Measurements from ENCODE around the gene LRP8.
A peak's percentile ranks its signal among the peaks of the same experiment; 100 is the strongest.
"Not testable (repeated sequence)": the region's sequence is repeated elsewhere in the genome, so short reads cannot be mapped to it uniquely, and the experiment has no call there.

The LRP8 gene

DNA sequence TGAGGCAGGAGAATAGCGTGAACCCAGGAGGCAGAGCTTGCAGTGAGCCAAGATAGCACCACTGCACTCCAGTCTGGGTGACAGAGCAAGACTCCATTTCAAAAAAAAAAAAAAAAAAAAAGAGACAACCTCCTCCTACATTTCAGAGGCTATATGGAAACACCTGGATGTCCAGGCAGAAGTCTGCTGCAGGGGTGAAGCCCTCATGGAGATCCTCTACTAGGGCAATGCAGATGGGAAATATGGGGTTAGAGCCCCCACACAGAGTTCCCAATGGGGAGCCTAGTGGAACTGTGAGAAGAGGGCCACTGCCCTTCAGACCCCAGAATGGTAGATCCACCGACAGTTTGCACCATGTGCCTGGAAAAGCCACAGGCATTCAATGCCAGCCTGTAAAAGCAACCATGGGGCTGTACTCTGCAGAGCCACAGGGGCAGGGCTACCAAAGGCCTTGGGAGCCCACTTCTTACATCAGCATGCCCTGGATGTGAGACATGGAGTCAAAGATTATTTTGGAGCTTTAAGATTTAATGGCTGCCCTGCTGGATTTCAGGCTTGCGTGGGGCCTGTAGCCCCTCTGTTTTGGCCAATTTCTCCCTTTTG is 121.7 kb downstream of the LRP8 start:
- not testable (repeated sequence) for FAIRE-seq

DNA sequence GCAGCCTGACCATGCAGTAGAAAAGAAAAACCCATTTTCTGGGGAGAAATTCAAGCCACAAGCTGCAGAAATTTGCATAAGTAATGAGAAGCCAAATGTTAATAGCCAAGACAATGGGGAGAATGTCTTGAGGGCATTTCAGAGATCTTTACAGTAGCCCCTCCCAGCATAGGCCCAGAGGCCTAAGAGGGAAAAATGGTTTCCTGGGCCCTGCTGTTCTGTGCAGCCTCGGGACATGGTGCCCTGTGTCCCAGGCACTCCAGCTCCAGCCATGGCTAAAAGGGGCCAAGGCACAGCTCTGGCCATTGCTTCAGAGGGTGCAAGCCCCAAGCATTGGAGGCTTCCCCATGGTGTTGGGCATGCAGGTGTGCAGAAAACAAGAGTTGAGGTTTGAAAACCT is 122.4 kb downstream of the LRP8 start:
- FAIRE-seq: not testable (repeated sequence)

DNA sequence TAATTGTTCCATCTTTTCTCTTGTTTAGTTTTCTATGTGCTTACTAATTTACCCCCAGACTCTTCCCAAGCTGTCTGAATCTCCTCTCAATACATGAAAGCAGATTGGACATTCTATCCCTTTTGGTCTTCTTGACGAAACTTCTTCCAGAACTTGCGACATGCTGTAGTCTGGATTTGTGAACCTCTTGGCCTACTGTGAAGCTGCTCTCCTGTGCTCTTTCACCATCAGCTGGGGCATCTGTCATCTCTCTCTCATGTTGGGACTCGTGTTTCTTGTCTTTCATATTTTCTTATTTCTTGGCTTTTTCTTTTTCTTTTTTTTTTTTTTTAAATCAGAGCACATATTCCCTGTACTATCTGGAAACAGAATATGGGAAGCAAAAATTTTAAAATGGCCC is 124.4 kb downstream of the LRP8 start:
- no peak for FAIRE-seq

DNA sequence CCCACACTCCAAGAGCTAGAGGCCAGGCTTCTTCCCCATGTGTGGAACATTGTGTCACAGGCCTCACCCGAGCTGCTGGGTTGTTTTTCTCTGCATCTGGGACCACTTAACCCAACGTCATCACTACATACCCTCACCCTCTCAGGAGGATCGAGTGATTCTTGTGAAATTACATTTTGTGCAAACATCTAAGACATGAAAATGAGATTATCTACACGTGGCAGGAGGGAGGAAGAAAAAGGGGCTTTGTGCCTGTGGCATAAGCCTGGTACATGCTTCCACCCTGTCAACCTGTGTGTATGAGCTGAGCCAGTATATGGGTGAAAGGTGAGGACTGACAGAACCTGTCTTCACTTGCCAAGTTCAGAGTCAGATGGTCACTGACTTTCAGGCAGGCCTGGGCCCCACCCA is 129.6 kb downstream of the LRP8 start:
- FAIRE-seq: no peak

DNA sequence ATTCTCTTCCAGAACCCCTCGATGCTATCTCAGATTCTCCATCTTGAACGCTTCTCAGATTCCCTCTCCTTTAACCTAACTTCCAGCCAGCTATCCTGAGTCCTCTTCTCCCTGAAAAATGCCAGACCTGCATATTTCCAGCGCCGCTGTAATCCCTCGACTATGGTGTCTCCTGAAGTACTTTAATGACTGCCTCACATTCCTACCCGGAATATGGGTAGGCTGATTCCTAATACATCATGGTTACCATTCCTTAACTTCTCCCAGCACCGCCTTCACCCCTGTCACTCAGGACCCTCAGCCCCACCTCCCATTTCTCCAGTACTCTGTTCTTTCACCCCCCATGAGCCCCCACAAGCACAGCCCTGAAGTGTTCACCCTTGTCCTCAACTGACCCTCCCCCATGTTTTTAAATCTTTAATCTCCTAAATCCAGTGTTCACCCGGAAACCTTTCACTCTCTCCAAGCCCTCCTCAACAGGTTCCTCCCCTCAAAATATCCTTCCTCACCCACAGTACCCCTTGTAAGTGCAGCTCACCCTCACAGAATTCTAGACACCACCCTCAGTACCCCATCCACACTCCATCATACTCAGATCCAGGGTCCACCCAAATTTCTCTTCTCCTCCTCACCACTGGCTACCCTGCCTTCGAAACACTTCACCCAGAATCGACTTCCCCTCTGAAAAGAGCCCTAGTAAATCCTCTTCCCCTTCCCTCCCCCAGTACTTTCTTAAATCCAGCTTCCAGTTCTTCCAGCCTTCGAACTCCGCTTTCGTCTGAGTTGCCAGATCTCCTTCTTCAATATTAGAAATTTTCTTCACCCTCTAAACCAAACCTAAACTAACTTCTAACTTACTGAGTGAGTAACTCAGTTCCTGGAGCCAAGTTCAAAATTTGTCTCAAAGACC is 130.3 kb downstream of the LRP8 start:
- FAIRE-seq: no peak

DNA sequence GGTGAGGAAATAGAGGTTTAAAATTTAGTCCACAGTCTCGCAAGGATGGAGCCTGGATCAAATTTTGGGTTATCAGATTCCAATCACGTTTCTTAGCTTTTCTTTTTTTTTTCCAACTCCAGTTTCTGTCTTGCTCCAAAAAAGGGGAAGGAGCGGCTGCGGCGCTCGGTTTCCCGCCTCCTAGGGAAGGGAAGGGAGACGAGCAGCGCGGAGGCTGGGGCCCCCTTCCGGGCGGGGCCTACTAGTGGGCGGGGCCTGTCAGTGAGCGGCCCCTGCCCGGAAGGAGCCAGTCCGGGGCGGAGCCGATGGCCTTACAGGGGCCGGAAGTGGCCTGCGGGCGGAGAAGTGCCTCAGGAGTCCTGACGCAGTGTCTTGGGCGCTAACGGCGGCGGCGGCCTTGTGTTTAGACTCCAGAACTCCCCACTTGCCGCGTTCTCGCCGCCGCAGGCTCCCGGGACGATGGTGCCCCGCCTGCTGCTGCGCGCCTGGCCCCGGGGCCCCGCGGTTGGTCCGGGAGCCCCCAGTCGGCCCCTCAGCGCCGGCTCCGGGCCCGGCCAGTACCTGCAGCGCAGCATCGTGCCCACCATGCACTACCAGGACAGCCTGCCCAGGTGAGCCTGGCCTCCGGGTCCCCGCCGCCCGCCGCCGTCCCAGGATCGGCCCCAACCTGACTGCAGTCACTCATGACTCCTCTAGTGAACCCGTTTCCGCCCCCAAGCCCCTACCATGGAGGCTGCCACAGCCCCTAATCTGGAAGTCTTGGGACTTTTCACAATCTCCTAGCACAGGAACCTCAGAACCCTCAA is 131.2 kb downstream of the LRP8 start, which contains the start of gene CPT2:
TSS of gene CPT2 (plus strand) at position 340 of the 806 bp plus-strand sequence. CDS start at position 460, 120 bp downstream.
- FAIRE-seq: peak; percentile 90

DNA sequence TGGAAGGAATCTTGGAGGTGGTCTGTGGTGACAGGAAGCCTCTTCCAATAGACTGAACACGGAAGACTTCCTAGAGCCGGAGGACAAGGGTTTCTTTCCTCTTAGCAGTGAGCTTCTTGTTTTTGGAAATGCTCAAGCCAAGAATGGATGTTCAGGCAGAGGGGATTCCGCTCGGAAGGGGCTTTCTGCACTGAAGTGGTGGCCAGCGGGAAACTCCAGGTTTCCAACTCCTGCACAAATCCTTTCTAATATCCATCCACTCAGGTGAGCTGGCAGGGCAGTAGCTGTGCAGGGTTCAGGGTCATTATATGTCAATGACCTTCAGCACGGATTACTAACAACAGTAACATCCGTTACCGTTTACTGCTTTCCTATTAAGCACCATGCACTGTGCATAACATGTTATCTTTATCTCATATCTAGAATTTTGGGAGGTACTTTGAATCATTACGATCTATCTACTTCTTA is 131.8 kb downstream of the LRP8 start:
- FAIRE-seq: no peak

DNA sequence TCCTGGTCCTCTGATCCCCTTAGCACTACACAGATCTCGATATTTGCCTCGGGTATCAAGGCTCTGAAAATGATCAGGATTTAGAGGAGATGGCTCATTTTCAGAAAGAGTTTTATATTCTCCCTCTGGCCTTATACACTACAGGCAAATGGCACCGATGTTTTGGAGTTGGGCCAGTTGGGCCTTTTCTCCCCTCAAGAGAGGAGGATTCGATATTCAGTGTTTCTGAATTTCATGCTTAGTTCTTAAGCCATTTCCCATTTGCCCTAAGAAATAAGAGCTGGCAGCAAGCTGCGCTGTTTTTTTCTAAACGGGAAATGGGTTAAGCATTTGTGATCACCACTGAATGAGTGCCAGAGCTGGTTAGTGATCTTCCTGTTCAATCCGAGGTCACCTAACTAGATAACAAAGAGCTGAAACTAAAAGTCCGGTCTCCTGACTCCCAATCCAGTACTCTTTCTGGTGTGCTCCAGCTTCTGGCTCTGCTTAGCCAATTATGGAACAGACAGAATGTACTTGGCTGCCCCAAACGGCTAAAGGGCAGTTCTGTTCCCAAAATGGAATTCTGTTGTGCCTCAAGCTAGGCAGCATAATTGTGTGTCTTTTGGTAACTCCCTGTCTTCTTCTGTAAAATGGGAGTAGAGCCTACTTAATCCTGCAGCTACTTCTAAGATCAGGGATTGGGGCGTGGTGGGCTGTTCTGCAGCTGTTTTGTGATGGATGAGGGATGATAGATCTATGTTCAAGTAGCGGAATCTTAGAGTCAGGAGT is 132.4 kb downstream of the LRP8 start:
- no peak for FAIRE-seq
